Upper lobe of left lung (tissue), 6 donors: ENCODE results near the gene SGCA. TPM values are rescaled to one million over a fixed set of nuclear protein-coding genes. Genes with fewer than 3 reads are reported as not detected.
A peak's percentile ranks its signal among the peaks of the same experiment; 100 is the strongest.

Source experiments
- ATAC-seq, 2 donors: fragments of 200-7000 bp; cut with Tn5 transposase; one replicate each; pipeline ENCODE4 v1.9.1; 2022; ENCODE audit warnings: mild to moderate bottlenecking in 2 of 2, moderate library complexity in 2 of 2; ENCODE audit not compliant: low FRiP score in 2 of 2
- DNase-seq, 2 donors: peaks; one replicate each; pipeline ENCODE4 v3.0.0-alpha.2; 2019 to 2020
- H3K27ac ChIP-seq, 4 donors: fragments of 200-600 bp; sonication (generic); one replicate each; pipeline ENCODE4 v1.5.1; 2016 to 2019
- H3K27me3 ChIP-seq, 4 donors: fragments of 200-600 bp; sonication (generic); one replicate each; pipeline ENCODE4 v1.5.1; 2017 to 2019
- H3K36me3 ChIP-seq, 4 donors: fragments of 200-600 bp; sonication (generic); one replicate each; pipeline ENCODE4 v1.5.1; 2016 to 2019
- H3K4me1 ChIP-seq, 4 donors: fragments of 200-600 bp; sonication (generic); one replicate each; pipeline ENCODE4 v1.5.1; 2018 to 2019
- H3K4me3 ChIP-seq, 4 donors: fragments of 200-600 bp; sonication (generic); one replicate each; pipeline ENCODE4 v1.5.1; 2017 to 2019; ENCODE audit warnings: mild to moderate bottlenecking in 2 of 4, moderate library complexity in 1 of 4
- H3K9me3 ChIP-seq, 4 donors: fragments of 200-600 bp; sonication (generic); one replicate each; pipeline ENCODE4 v1.5.1; 2018 to 2019
- EP300 ChIP-seq, 4 donors: sonication (generic); formaldehyde crosslinking; IDR thresholded peaks; one replicate each; pipeline ENCODE4 v1.5.1; 2017; ENCODE audit warnings: antibody characterized with exemption in 4 of 4, control low read depth in 2 of 4
- POLR2A ChIP-seq, 4 donors: fragments of 450-650 bp; IDR thresholded peaks; one replicate each; pipeline ENCODE4 v1.5.1; 2016 to 2017; ENCODE audit warnings: antibody characterized with exemption in 4 of 4, mild to moderate bottlenecking in 2 of 4
- POLR2AphosphoS5 ChIP-seq, 2 donors: sonication (generic); formaldehyde crosslinking; IDR thresholded peaks; one replicate each; pipeline ENCODE4 v1.5.1; 2017; ENCODE audit warnings: antibody characterized with exemption in 2 of 2
- WGBS, 2 donors: methylation state at CpG; one replicate each; pipeline ENCODE4 v1.1.5; 2017 to 2018; 5-methylcytosine and 5-hydroxymethylcytosine counted together
- total RNA-seq, 6 donors: library from RNA; depleted of rRNA in 4 of 6; stranded (reverse); fragments of >200 nt in 4 of 6; gene quantifications; one replicate each; pipeline versions ENCODE4 v1.1.0 to v1.2.1, GENCODE V29; 2016 to 2021
- TF ChIP-seq, protein P1 (sequence below), 6 experiments: fragments of 450-650 bp in 4 of 6; fragments of 200-600 bp in 2 of 6; sonication (generic) in 2 of 6; IDR thresholded peaks; one replicate each; pipeline ENCODE4 v1.5.1; 2016 to 2019; ENCODE audit warnings: antibody characterized with exemption in 6 of 6
- donor health status: DM: no; HTN: no; CAD: no; lungs with moderate emphysema.
- donor health status: DM: no; HTN: yes; CAD: no; lungs with severe emphysema.

SGCA gene
- total RNA-seq, 6 donors from 2014 or later, result 1.6 to 19.7 (median 14.1) TPM

DNA sequence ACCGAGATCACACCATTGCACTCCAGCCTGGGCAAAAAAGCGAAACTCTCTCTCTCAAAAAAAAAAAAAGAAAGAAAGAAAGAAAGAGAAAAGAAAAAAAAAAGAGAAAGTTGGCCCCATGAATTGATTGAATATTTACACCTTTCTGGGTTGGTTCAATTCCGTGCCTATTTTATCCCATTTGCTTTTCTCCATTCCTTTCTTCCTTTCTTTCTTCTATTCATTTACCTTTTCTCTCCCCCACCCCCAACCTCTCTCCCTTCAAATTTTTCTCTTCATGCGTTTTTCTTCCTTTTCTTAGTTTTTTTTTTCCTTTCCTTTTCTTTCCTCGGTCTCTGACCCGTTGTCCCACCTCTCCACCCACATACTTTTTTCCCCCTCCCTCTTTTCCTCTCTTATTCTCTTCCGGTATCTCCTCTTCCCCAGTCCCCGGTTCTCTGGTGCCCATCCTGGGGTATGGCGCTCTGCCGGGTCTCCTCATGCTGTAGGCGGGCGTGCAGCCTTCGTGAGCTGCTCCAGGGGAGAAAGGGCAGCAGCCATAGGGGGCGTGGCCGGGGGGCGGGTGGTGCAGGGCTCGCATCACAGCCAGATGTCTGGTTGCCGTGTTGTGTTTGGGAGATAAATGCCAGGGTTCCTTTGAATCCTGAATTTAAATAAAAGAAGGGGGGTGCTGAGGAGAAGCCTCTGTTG, 40.9 kb downstream of the SGCA start:
- Histone ChIP-seq H3K27ac (peak overlapping the region in 2 of 4 donors; percentile 7 to 8), H3K36me3 (no peaks in the 10 kb centered on the region), H3K9me3 (no peaks in the 10 kb centered on the region), H3K4me3 (no peak overlapping the region), H3K4me1 (peaks cover 15 to 30% (median 23%) of the 10 kb centered on the region in 4 donors), H3K27me3 (peaks cover 0 to 2% (median under 1%) of the 10 kb centered on the region in 4 donors)
- no peak for ATAC-seq
- no peak for TF ChIP-seq EP300 (IDR thresholded peaks at IDR 0.05)
- TF ChIP-seq, protein P1, sequence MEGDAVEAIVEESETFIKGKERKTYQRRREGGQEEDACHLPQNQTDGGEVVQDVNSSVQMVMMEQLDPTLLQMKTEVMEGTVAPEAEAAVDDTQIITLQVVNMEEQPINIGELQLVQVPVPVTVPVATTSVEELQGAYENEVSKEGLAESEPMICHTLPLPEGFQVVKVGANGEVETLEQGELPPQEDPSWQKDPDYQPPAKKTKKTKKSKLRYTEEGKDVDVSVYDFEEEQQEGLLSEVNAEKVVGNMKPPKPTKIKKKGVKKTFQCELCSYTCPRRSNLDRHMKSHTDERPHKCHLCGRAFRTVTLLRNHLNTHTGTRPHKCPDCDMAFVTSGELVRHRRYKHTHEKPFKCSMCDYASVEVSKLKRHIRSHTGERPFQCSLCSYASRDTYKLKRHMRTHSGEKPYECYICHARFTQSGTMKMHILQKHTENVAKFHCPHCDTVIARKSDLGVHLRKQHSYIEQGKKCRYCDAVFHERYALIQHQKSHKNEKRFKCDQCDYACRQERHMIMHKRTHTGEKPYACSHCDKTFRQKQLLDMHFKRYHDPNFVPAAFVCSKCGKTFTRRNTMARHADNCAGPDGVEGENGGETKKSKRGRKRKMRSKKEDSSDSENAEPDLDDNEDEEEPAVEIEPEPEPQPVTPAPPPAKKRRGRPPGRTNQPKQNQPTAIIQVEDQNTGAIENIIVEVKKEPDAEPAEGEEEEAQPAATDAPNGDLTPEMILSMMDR (IDR thresholded peaks at IDR 0.05), result no peak
- no peak for TF ChIP-seq POLR2AphosphoS5 (IDR thresholded peaks at IDR 0.05)
- no peak for TF ChIP-seq POLR2A (IDR thresholded peaks at IDR 0.05)
- peak in 1 of 2 donors; percentile 88 for DNase-seq
- WGBS, 2 donors, result 22 to 24% methylated on average over 18 of the region's 18 CpGs

DNA sequence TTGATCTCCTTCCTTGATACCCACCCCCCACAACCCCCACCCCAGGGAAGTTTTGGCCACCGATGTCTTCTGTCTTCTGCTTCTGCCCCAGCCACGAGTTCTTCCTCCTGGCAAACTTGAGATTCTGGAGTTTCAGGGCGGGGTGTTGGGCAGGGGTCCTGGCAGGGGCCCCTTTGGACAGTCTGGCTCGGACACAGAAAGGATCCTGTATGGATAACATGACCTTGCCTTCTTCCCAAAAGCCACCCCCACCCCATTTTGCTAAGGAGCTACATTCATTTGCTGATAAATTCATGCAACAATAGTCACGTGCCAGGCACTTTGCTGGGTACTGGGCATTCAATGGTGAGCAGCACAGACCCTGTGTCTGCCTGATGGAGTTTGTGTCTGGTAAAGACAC, 41.5 kb downstream of the SGCA start:
- no peaks in the 10 kb centered on the region for H3K9me3 ChIP-seq
- TF ChIP-seq, protein P1 (IDR thresholded peaks at IDR 0.05), result no peak
- TF ChIP-seq POLR2AphosphoS5 (IDR thresholded peaks at IDR 0.05), result no peak
- no peak for TF ChIP-seq EP300 (IDR thresholded peaks at IDR 0.05)
- no peak for TF ChIP-seq POLR2A (IDR thresholded peaks at IDR 0.05)
- no peaks in the 10 kb centered on the region for H3K36me3 ChIP-seq
- H3K4me3 ChIP-seq, result no peak overlapping the region
- peaks cover 20 to 35% (median 27%) of the 10 kb centered on the region in 4 donors for H3K4me1 ChIP-seq
- ATAC-seq, result no peak
- H3K27ac ChIP-seq, result peak overlapping the region in 1 of 4 donors; percentile 7
- WGBS, 2 donors, result 42 to 57% methylated on average over 5 of the region's 5 CpGs
- peaks cover 0 to 2% (median 0%) of the 10 kb centered on the region in 4 donors for H3K27me3 ChIP-seq
- no peak for DNase-seq

DNA sequence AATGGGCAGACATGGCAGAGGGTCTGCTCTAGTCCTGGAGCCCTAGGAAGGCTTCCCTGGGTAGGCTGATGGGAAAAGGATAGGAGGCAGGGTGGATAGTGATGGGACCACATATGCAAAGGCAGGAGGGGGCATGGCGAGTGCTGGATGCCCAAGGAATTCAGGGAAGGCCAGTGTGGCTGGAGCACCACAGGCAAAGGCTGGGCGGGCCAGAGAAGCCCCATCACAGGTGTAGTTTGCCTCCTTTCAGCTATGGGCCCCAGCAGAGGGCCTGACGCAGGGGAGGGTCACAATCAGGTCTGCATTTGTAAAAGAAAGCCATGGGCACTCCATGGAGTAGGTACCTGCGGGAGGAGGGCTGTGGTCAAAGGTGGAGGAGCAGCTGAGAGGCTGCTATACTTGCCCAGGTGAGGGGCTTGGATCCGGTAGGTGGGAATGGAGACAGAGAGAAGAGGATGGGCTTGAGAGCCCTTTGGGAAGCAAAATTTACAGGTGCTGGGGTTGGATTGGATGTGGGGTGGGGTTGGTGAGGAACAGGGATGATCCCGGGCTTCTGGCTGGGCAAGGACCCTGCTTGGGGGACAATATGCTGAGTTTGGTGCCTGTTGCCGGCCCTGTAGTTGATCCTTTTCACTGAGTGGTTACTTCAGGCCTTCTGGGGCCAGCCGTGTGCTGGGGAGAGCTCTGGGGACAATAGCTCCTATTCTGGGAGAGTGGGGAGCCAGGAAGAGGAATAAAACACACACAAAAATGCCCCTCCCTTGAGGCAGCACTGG, 42.2 kb downstream of the SGCA start:
- 87% methylated on average over 8 of the region's 8 CpGs for WGBS, 2 donors
- no peak for TF ChIP-seq POLR2AphosphoS5 (IDR thresholded peaks at IDR 0.05)
- no peak for TF ChIP-seq EP300 (IDR thresholded peaks at IDR 0.05)
- TF ChIP-seq, protein P1 (IDR thresholded peaks at IDR 0.05), result no peak
- no peak for TF ChIP-seq POLR2A (IDR thresholded peaks at IDR 0.05)
- Histone ChIP-seq H3K9me3 (no peaks in the 10 kb centered on the region), H3K4me3 (no peak overlapping the region), H3K27me3 (peaks cover 0 to 2% (median 0%) of the 10 kb centered on the region in 4 donors), H3K36me3 (no peaks in the 10 kb centered on the region), H3K4me1 (peaks cover 20 to 36% (median 28%) of the 10 kb centered on the region in 4 donors), H3K27ac (peak overlapping the region in 1 of 4 donors; percentile 4)
- DNase-seq (no peak), ATAC-seq (no peak)

DNA sequence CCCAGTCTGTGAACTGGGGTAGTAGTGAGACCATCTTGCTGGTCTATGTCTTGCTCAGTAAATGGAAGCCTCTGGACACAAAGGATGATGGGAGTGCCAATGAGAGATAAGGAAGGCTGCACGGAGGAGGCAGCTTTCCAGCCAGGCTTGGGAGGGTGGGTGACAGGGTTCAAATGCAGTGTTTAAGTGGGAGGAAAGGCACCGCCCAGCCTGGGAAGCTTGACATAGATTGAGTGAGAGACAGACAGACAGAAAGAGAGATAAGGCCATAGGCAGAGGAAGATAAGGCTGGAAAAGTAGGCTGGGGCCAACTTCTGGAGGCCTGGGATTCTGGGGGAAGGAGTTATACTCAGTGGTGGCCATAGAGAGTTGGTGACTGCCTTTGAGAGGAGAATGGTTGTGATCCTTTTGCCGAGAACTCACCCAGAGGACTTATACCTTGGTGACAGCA, 42.8 kb downstream of the SGCA start:
- H3K27ac ChIP-seq, result peak overlapping the region in 3 of 4 donors; percentile 4 to 31 (median 4)
- WGBS, 2 donors, result 77 to 87% methylated on average over 3 of the region's 3 CpGs
- H3K4me1 ChIP-seq, result peaks cover 20 to 36% (median 28%) of the 10 kb centered on the region in 4 donors

More for the DNA sequence above, 42.8 kb downstream of the SGCA start:
- Histone ChIP-seq H3K9me3 (no peaks in the 10 kb centered on the region), H3K27me3 (peaks cover 0 to 2% (median 0%) of the 10 kb centered on the region in 4 donors), H3K4me3 (no peak overlapping the region), H3K36me3 (no peaks in the 10 kb centered on the region)
- DNase-seq, result no peak
- no peak for ATAC-seq
- TF ChIP-seq POLR2A (IDR thresholded peaks at IDR 0.05), result no peak
- TF ChIP-seq, protein P1 (IDR thresholded peaks at IDR 0.05), result no peak
- no peak for TF ChIP-seq POLR2AphosphoS5 (IDR thresholded peaks at IDR 0.05)
- no peak for TF ChIP-seq EP300 (IDR thresholded peaks at IDR 0.05)
